Osteocyte (in vitro differentiated cells): ENCODE data around the gene DMAC1. TPM values are rescaled to one million over a fixed set of nuclear protein-coding genes. Genes with fewer than 3 reads are reported as not detected.

Experiments used
- DNase-seq: peaks from one replicate; pipeline ENCODE4 v3.0.0; 2021; ENCODE audit warnings: mixed read lengths; ENCODE audit not compliant: unreplicated experiment; ENCODE audit errors: extremely low spot score
- H3K27ac Mint-ChIP-seq: one replicate; pipeline ENCODE4 v1.8.0; 2021; ENCODE audit warnings: mild to moderate bottlenecking, mixed read lengths; ENCODE audit not compliant: unreplicated experiment
- H3K27me3 Mint-ChIP-seq: one replicate; pipeline ENCODE4 v1.8.0; 2021; ENCODE audit warnings: mixed read lengths; ENCODE audit not compliant: unreplicated experiment
- H3K36me3 Mint-ChIP-seq: one replicate; pipeline ENCODE4 v1.8.0; 2021; ENCODE audit warnings: mixed read lengths; ENCODE audit not compliant: unreplicated experiment
- H3K4me1 Mint-ChIP-seq: one replicate; pipeline ENCODE4 v1.8.0; 2021; ENCODE audit warnings: mixed read lengths; ENCODE audit not compliant: unreplicated experiment
- H3K4me3 Mint-ChIP-seq: one replicate; pipeline ENCODE4 v1.8.0; 2021; ENCODE audit warnings: mild to moderate bottlenecking, moderate library complexity, mixed read lengths; ENCODE audit not compliant: unreplicated experiment
- H3K9me3 Mint-ChIP-seq: one replicate; pipeline ENCODE4 v1.8.0; 2021; ENCODE audit warnings: mixed read lengths; ENCODE audit not compliant: unreplicated experiment
- CTCF ChIP-seq: fragments of 200-600 bp; sonication (generic); IDR thresholded peaks from 2 replicates; pipeline ENCODE4 v1.5.0; 2021; ENCODE audit warnings: antibody characterized with exemption, mild to moderate bottlenecking, moderate library complexity
- total RNA-seq: library from RNA; stranded (reverse); gene quantifications from 2 replicates; pipeline ENCODE4 v1.2.1, GENCODE V29; 2021

The DMAC1 gene
- total RNA-seq, 1 donor from 2014 or later: 41.6 TPM

- no peak overlapping the region for H3K27ac Mint-ChIP-seq
- H3K4me3 Mint-ChIP-seq: no peak overlapping the region
- DNase-seq: no peak
- no peaks in the 10 kb centered on the region for H3K36me3 Mint-ChIP-seq
- no peak for TF ChIP-seq CTCF
- H3K4me1 Mint-ChIP-seq: no peaks in the 10 kb centered on the region
- no peaks in the 10 kb centered on the region for H3K9me3 Mint-ChIP-seq
- H3K27me3 Mint-ChIP-seq: peaks cover 2% of the 10 kb centered on the region
Observed at GRCh38 chr9:7780261-7780988, 19.2 kb downstream of the DMAC1 start.

DNA sequence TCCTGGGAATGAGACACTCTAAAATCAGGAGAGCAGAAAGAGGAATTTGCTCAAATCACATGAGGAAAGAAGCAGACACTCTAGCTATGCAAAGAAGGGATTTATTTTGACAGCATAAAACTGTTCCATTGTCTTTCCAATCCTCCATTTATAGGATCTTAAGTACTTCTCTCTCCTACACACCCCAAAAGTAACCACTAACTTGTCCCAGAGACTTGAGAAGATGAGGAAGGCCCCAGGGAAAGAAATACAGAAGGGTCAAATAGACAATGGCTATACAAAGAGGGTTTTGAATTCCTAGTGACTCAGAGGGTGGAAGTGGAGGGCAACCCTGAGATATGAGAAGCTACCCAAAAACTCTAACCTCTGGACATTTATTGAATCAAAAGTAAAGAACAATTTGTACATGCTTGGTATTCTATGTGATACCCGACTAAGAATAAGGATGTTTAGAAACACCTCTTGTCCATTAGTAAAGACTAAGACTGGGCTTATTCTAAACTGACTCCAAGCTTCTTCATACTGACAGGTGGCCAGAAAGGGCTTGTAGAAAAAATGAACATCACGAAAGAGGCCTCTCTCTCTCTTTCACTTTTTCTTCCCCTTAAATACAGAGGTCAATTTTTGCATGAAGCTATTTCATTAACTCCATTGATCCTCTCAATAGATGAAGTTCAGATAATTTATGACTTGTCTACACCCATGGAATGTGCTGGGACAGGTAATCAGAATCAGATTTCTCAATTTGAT, 20.6 kb downstream of the DMAC1 start:
- DNase-seq: no peak
- Mint-ChIP-seq H3K36me3 (no peaks in the 10 kb centered on the region), H3K4me1 (no peaks in the 10 kb centered on the region), H3K27me3 (peaks cover 2% of the 10 kb centered on the region), H3K27ac (no peak overlapping the region), H3K4me3 (no peak overlapping the region), H3K9me3 (no peaks in the 10 kb centered on the region)
- no peak for TF ChIP-seq CTCF

DNA sequence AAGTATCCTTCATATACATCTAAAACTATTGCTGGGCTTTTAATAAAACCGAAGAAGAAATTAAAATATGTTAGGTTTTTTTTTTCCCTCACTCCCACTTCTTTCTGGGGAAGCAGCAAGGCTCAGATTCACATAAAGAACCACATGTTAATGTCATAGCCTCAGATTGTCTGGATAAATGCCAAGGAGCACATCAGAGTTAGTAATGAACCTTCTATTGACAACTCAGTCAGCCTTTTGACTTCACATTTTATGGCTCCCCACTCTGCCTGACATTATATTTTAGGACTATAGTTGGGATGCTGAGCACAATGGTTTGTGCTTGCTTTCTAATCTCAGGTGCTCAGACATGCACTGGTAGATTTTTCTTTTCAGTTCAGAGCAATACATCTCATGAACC, 21.8 kb downstream of the DMAC1 start:
- Mint-ChIP-seq H3K27me3 (peaks cover 2% of the 10 kb centered on the region), H3K4me3 (no peak overlapping the region), H3K36me3 (no peaks in the 10 kb centered on the region), H3K27ac (no peak overlapping the region), H3K4me1 (no peaks in the 10 kb centered on the region), H3K9me3 (no peaks in the 10 kb centered on the region)
- TF ChIP-seq CTCF: no peak
- DNase-seq: no peak

GRCh38 chr9:7770111-7770510, 29.5 kb downstream of the DMAC1 start:
- Mint-ChIP-seq H3K36me3 (no peaks in the 10 kb centered on the region), H3K4me1 (no peaks in the 10 kb centered on the region), H3K9me3 (peaks cover 8% of the 10 kb centered on the region), H3K27me3 (no peaks in the 10 kb centered on the region), H3K4me3 (no peak overlapping the region), H3K27ac (no peak overlapping the region)
- TF ChIP-seq CTCF: no peak
- DNase-seq: no peak

GRCh38 chr9:7762600-7762999, 37.0 kb downstream of the DMAC1 start:
- H3K4me3 Mint-ChIP-seq: no peak overlapping the region
- no peaks in the 10 kb centered on the region for H3K4me1 Mint-ChIP-seq
- no peaks in the 10 kb centered on the region for H3K36me3 Mint-ChIP-seq
- TF ChIP-seq CTCF: no peak
- H3K9me3 Mint-ChIP-seq: peaks cover 8% of the 10 kb centered on the region
- no peak for DNase-seq
- H3K27me3 Mint-ChIP-seq: no peaks in the 10 kb centered on the region
- H3K27ac Mint-ChIP-seq: no peak overlapping the region
